Measurements from ENCODE around the gene UBE4A.

GRCh38 chr11:118364956-118365615 is 5.7 kb downstream of the UBE4A start:
- TF ChIP-seq CTCF (IDR thresholded peaks at IDR 0.05; ENCODE audit: low read depth, low read length) (no peak), MAX (IDR thresholded peaks at IDR 0.05; ENCODE audit: low read depth, low read length) (no peak), POLR2A (IDR thresholded peaks at IDR 0.05; ENCODE audit: extremely low read depth, insufficient read length) (no peak)

All from NB4 (cell line).